Stimulated activated CD4-positive, alpha-beta T cell treated with anti-CD3 and anti-CD28 coated beads, Interleukin-15, amount 100 ng/mL, for 1 hour (primary cell): ENCODE results near the gene ZCCHC2.

Experiments used
- DNase-seq, 2 donors: peaks; one replicate each; pipeline ENCODE4 v3.0.0-alpha.2; 2020; ENCODE audit warnings: low read depth in 1 of 2, low spot score in 1 of 2

ZCCHC2 gene

GRCh38 chr18:62510789-62511188 lies 12.0 kb upstream of the ZCCHC2 start:
- DNase-seq = no peak

- DNase-seq = no peak
These were observed 10.3 kb upstream of the ZCCHC2 start for GRCh38 chr18:62512532-62512931.

GRCh38 chr18:62512996-62513395 lies 9.8 kb upstream of the ZCCHC2 start:
- DNase-seq = no peak

GRCh38 chr18:62514570-62514969 lies 8.3 kb upstream of the ZCCHC2 start:
- no peak for DNase-seq

- no peak for DNase-seq
These were observed 6.6 kb upstream of the ZCCHC2 start for GRCh38 chr18:62516242-62516641.

DNA sequence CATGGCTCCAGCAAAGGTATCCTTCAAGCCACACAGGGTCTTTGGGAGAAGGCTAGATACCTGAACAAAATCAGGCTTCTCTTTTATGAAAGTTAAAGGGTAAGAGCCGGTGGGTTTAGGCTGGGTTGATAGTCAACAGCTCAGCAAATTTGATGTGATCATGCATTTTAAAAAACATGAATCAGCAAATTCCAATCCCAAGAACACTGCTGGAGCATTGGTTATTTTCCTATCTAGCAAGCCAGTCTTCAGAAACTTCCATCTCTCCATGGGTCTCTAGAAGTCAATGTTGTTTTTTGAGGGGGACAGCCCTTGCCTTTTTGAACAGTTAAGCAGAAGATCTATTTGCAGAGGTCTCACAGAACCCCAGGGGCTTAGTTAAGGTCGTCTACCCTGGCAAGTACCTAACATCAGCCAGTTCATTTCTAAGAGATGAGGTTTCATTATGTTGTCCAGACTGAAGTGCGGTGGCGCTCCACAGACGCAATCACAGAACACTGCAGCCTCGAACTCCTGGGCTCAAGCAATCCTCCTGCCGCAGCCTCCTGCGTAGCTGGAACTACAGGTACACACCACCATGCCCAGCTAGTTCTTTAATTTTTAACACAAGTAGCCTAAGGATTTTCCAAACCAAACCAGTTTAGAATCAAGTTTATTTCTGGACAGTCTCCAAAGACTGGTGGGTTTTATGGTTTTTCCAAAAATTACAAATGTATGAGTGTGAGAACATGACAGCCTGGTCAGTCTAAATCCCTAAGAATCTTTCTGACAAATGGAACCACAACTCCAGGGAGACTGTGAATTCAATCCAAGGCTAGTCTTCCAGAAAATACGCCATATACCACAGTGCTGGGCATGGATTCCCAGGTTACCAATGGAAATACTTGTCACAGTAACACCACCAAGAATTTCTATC lies 4.1 kb upstream of the ZCCHC2 start:
- no peak for DNase-seq

- no peak for DNase-seq
These were observed 3.1 kb upstream of the ZCCHC2 start for GRCh38 chr18:62519684-62520083.

GRCh38 chr18:62521082-62521481 lies 1.7 kb upstream of the ZCCHC2 start:
- DNase-seq = no peak

DNA sequence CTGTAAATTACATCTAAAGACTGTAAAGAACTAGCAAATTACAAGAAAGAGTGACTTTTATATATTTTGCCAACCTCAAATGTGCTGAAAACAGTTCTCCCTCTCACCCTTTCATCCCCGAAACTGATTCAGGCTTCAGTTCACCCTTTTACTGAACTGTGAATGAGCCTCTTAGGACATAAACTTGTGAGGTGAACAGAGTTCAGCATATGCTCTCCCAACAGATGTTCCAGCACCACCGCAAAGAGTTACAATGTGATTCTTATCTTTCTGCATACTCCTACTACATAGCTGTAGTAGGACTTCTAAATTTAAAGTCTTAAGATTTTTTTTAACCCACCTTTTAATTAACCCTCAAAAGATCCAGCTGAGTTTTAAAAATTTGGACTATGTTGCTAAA lies 1.2 kb upstream of the ZCCHC2 start:
- no peak for DNase-seq

GRCh38 chr18:62522178-62522503 lies 684 bp upstream of the ZCCHC2 start:
- DNase-seq = no peak

GRCh38 chr18:62523255-62523588 lies 397 bp downstream of the ZCCHC2 start:
- DNase-seq = no peak

- DNase-seq = peak; percentile 17 to 44
These were observed 1.0 kb downstream of the ZCCHC2 start for GRCh38 chr18:62523631-62524439.

GRCh38 chr18:62524440-62525200 lies 1.8 kb downstream of the ZCCHC2 start:
- DNase-seq = peak; percentile 42 to 52

- no peak for DNase-seq
These were observed 2.8 kb downstream of the ZCCHC2 start for GRCh38 chr18:62525608-62526007.

DNA sequence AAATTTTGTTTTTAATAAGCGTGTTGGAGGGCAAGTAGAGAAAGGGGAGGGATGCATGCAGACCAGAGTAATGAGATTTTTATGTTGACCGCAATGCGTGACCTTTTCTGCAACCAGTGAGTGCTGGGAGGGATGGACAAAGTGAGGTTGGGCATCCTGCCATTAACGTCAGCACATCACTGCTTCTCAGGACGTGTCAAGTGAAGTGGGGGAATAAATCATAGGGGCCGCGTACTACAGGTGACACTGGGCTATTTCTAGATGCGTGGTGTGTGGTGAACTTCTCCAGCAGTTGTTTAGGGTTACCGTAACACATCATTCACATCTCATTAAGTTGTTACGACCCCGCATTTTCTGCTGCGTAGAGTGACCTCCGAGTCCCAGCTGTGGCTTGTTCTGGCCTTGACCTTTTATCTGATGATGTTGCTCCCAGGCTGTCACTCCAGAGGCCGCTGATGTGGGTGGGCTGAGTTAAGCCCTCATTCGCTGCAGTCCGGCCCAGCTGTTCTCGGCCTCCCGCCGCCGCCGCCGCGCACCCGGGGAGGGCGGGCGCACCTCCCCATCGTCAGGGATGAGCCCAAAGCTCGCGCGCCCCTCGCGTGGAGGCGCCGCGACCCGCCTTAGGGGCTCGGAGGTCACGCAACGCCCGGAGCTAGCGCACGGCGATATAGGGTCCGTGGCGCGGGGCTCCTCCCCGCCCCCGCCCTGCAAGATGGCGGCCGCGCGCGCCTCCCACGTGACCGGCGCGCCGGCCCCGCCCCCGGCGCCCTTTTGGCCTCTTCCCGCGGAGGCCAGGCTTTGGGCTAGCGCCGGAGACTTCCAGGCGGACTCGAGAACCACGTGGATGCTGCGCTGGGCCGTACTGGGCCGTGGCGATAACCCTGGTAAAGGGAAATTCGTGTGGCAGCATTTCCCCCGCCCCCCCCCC lies 3.5 kb downstream of the ZCCHC2 start:
- DNase-seq = peak; percentile 26 to 67

- no peak for DNase-seq
These were observed 6.8 kb downstream of the ZCCHC2 start for GRCh38 chr18:62529597-62529996.

DNA sequence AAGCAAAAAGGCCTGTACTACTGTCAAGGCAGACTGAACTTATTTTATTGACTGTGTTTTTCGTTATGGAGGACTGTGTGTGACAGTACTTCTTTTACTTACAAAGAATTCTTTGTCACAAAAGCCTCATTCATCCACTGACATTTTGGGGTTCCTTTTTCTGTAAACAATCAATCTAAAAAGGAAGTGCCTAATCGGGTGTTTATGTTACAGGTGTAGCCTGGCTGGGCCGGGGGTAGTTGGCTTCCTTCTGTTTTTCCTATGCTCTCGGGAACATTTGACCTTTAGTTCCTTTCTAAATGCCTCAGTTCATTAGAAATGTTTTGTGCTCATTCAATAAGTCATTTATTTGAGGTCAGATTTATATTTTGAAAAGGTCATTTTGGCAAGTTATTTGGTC lies 8.3 kb downstream of the ZCCHC2 start:
- DNase-seq = no peak

- DNase-seq = no peak
These were observed 9.1 kb downstream of the ZCCHC2 start for GRCh38 chr18:62531931-62532330.

DNA sequence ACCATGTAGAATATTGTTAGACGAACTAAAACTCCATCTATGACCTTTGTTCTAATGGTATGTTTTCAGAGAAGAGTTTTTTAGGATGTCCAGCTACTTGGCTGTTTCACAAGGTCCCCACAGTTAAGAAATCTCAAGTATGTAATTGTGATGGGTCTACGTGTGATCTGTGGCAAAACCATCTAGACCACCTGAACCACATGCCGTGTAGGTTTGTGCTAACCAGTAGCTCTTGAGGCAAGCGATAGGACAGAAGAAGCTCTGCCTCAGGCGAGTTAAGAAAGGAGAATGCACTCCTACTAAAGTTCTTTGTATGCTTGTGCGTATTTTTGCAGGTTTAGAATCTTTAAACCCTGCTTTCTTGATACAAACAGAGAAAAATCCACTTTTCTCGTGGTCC lies 13.2 kb downstream of the ZCCHC2 start:
- DNase-seq = no peak

DNA sequence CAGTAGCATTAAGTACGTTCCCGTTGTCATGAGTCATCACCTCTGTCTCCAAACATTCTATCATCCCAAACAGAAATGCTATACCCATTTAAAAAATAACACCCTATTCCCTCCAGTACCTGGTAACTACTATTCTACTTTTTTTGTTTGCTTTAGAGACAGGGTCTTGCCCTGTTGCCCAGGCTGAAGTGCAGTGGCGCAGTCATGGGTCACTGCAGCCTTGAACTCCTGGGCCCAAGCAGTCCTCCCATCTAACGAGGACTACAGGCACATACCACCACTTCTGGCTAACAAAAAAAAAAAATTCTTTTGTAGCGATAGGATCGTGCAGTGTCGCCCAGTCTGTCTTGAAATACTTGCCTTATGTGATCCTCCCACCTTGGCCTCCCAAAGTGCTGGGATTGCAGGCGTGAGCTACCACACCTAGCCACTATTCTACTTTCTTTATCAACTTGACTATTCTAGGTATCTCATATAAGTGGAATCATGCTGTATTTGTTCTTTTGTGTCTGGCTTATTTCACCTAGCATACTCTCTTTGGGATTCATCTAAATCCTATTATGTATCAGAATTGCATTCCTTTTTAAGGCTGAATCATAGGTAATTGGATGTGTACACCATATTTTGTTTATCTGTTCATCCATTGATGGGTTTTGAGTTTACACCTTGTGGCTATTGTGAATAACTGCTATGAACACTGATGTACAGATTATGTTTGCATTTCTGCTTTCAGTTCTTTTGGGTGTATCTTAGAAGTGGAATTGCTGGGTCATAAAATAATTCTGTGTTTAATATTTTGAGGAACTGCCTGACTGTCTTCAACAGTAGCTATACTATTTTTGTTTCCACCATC lies 14.4 kb downstream of the ZCCHC2 start:
- no peak for DNase-seq
